Thoracic aorta (tissue), 2 donors: Measurements from ENCODE around the gene MTOR. TPM values are rescaled to one million over a fixed set of nuclear protein-coding genes. Genes with fewer than 3 reads are reported as not detected.
"Not testable (repeated sequence)": the region's sequence is repeated elsewhere in the genome, so short reads cannot be mapped to it uniquely, and the experiment has no call there.

Experiments
- ATAC-seq: fragments of 150-250 bp; one replicate; pipeline ENCODE4 v1.8.0; 2017; ENCODE audit warnings: low read depth; ENCODE audit not compliant: insufficient number of reproducible peaks, low FRiP score
- DNase-seq: peaks from one replicate; pipeline ENCODE4 v3.0.0-alpha.2; 2020; ENCODE audit warnings: low spot score
- H3K27ac ChIP-seq, 2 donors: fragments of 200-600 bp; sonication (generic); 1 replicate in 1 of 2; 2 replicates in 1 of 2; pipeline ENCODE4 v1.5.1; 2016; ENCODE audit warnings: mild to moderate bottlenecking in 2 of 2, moderate library complexity in 2 of 2
- H3K27me3 ChIP-seq: fragments of 200-600 bp; sonication (generic); replicated peaks from 2 replicates; pipeline ENCODE4 v1.6.0; 2016; ENCODE audit warnings: mild to moderate bottlenecking; ENCODE audit not compliant: insufficient read depth
- H3K36me3 ChIP-seq: fragments of 200-600 bp; sonication (generic); one replicate; pipeline ENCODE4 v1.5.1; 2016
- H3K4me1 ChIP-seq, 2 donors: fragments of 200-600 bp; sonication (generic); 1 replicate in 1 of 2; 2 replicates in 1 of 2; pipeline versions ENCODE4 v1.5.1 to v1.6.0; 2016; ENCODE audit warnings: low read depth in 2 of 2, mild to moderate bottlenecking in 1 of 2; ENCODE audit not compliant: control insufficient read depth in 1 of 2
- H3K4me3 ChIP-seq: fragments of 200-600 bp; sonication (generic); 2 replicates; pipeline ENCODE4 v1.5.1; 2016; ENCODE audit warnings: mild to moderate bottlenecking
- H3K9me3 ChIP-seq: fragments of 200-600 bp; sonication (generic); 2 replicates; pipeline ENCODE4 v1.5.1; 2016
- CTCF ChIP-seq: fragments of 200-600 bp; sonication (generic); IDR thresholded peaks from one replicate; pipeline ENCODE4 v1.5.1; 2019; ENCODE audit warnings: antibody characterized with exemption
- total RNA-seq, 2 donors: library from RNA; depleted of rRNA; stranded (reverse); fragments of >200 nt; gene quantifications; one replicate each; pipeline versions ENCODE4 v1.1.0 to v1.2.3, GENCODE V29; 2016

MTOR gene
- total RNA-seq, 2 donors from 2014 or later, result 37.5 to 48.7 TPM

- TF ChIP-seq CTCF, result no peak
- H3K4me3 ChIP-seq, result no peak overlapping the region
- ATAC-seq (no peak), DNase-seq (no peak)
- peak overlapping the region; percentile 36 to 77 for H3K27ac ChIP-seq
- H3K27me3 ChIP-seq, result no peaks in the 10 kb centered on the region
- H3K4me1 ChIP-seq, result peaks cover 11 to 25% of the 10 kb centered on the region in 2 donors
- H3K9me3 ChIP-seq, result no peaks in the 10 kb centered on the region
- H3K36me3 ChIP-seq, result peaks cover 4% of the 10 kb centered on the region
Observed at GRCh38 chr1:11187494-11187893, 74.9 kb downstream of the MTOR start.

DNA sequence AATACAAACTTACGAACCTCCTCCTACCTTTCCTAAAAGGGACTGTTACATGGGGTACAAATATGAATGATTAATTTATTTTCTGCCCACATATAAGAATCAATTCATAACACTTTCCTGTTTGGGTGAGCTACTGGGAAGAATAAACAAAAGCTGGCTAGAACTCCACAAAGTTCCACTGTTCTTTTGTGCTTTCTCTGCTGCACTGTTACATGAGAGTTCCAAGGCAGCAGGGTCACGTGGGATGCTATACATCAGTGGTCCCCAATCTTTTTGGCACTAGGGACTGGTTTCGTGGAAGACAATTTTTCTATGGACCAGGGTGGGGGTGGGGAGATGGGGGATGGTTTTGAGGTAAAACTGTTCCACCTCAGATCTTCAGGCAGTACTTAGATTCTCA is 75.4 kb downstream of the MTOR start:
- ATAC-seq (no peak), DNase-seq (no peak)
- H3K27ac ChIP-seq, result peak overlapping the region; percentile 36 to 77
- H3K9me3 ChIP-seq, result no peaks in the 10 kb centered on the region
- TF ChIP-seq CTCF, result no peak
- H3K27me3 ChIP-seq, result no peaks in the 10 kb centered on the region
- peaks cover 4% of the 10 kb centered on the region for H3K36me3 ChIP-seq
- peaks cover 11 to 25% of the 10 kb centered on the region in 2 donors for H3K4me1 ChIP-seq
- H3K4me3 ChIP-seq, result no peak overlapping the region

DNA sequence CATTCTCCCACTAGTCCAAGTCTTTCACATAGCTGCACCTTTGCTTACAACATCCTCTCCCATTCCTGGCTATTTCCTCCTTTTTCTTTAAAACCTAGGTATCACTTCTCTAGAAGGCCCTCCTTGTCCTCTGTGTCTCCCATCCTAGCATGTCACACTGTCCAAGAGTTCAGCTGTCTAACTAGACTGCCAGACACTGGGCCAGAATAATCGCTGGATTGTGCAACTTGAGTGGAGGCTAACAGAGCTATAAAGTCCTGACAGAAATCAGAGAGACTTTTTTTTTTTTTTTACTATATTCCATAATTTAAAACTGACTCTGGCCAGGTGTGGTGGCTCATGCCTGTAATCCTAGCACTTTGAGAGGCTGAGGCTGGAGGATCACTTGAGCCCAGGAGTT is 77.4 kb downstream of the MTOR start:
- no peak for ATAC-seq
- Histone ChIP-seq H3K27ac (no peak overlapping the region), H3K9me3 (no peaks in the 10 kb centered on the region), H3K27me3 (no peaks in the 10 kb centered on the region), H3K36me3 (no peaks in the 10 kb centered on the region), H3K4me3 (no peak overlapping the region), H3K4me1 (peaks cover 16 to 35% of the 10 kb centered on the region in 2 donors)
- DNase-seq, result no peak
- no peak for TF ChIP-seq CTCF

- no peak for TF ChIP-seq CTCF
- no peak overlapping the region for H3K4me3 ChIP-seq
- H3K27ac ChIP-seq, result no peak overlapping the region
- H3K4me1 ChIP-seq, result peaks cover 32 to 39% of the 10 kb centered on the region in 2 donors
- DNase-seq (no peak), ATAC-seq (no peak)
- H3K36me3 ChIP-seq, result no peaks in the 10 kb centered on the region
- no peaks in the 10 kb centered on the region for H3K9me3 ChIP-seq
- no peaks in the 10 kb centered on the region for H3K27me3 ChIP-seq
Observed at GRCh38 chr1:11182884-11183283, 79.5 kb downstream of the MTOR start.

DNA sequence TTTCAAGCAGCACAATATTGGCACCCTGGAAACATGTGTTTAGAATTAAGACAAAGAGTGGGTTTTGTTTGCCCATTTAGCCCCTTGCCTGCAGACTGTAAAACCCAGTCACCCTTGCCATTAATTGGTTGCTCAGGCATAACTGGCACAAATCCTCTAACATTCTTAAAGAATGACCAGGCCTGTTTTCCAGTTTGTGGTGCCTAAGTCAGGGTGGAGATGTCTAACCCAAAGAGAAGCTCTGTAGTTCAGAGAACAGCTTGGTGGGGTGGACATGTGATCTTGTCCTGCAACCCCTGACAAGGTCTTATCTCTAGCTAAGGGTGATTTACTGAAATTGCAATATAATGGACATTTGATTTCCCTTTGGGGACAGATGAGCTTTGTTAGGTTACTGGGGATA is 82.0 kb downstream of the MTOR start:
- no peak for ATAC-seq

GRCh38 chr1:11179749-11180148 is 82.6 kb downstream of the MTOR start:
- not testable (repeated sequence) for H3K36me3 ChIP-seq, H3K27me3 ChIP-seq, ATAC-seq, DNase-seq, H3K4me3 ChIP-seq, H3K9me3 ChIP-seq
- peak overlapping the region; percentile 44 to 63 for H3K27ac ChIP-seq
- H3K4me1 ChIP-seq, result peaks cover 30 to 55% of the 10 kb centered on the region in 2 donors

More for the DNA sequence above, 82.0 kb downstream of the MTOR start:
- no peak for DNase-seq
- TF ChIP-seq CTCF, result no peak
- no peaks in the 10 kb centered on the region for H3K36me3 ChIP-seq
- no peaks in the 10 kb centered on the region for H3K9me3 ChIP-seq
- peak overlapping the region; percentile 26 to 63 for H3K27ac ChIP-seq
- H3K4me1 ChIP-seq, result peaks cover 30 to 55% of the 10 kb centered on the region in 2 donors
- no peak overlapping the region for H3K4me3 ChIP-seq
- no peaks in the 10 kb centered on the region for H3K27me3 ChIP-seq
